NCI-H2107 treated with DMSO at 0.1 percent for 48 hours (cell line): ENCODE measurements around the gene RGP1.

ENCODE experiments used
- DNase-seq: peaks from one replicate; lab custom pipeline; 2025; ENCODE audit not compliant: unreplicated experiment; lab: John Stamatoyannopoulos, UW

Gene RGP1

GRCh38 chr9:35800530-35800929 is 51.4 kb downstream of the RGP1 start:
- no peak for DNase-seq

- no peak for DNase-seq
Measured at GRCh38 chr9:35801328-35802128, 52.4 kb downstream of the RGP1 start.

GRCh38 chr9:35806101-35806500 is 57.0 kb downstream of the RGP1 start:
- DNase-seq = no peak
